HG03280 (cell line): Measurements from ENCODE around the gene FXYD4.
"Not testable (repeated sequence)": the region's sequence is repeated elsewhere in the genome, so short reads cannot be mapped to it uniquely, and the experiment has no call there.

ENCODE experiments used
- ATAC-seq: cut with Tn5 transposase; IDR thresholded peaks from one replicate; pipeline ENCODE4 v1.9.1; 2021; ENCODE audit warnings: mild to moderate bottlenecking, moderate library complexity; ENCODE audit not compliant: unreplicated experiment

Gene FXYD4

GRCh38 chr10:43415544-43415943, 44.1 kb downstream of the FXYD4 start:
- no peak for ATAC-seq

DNA sequence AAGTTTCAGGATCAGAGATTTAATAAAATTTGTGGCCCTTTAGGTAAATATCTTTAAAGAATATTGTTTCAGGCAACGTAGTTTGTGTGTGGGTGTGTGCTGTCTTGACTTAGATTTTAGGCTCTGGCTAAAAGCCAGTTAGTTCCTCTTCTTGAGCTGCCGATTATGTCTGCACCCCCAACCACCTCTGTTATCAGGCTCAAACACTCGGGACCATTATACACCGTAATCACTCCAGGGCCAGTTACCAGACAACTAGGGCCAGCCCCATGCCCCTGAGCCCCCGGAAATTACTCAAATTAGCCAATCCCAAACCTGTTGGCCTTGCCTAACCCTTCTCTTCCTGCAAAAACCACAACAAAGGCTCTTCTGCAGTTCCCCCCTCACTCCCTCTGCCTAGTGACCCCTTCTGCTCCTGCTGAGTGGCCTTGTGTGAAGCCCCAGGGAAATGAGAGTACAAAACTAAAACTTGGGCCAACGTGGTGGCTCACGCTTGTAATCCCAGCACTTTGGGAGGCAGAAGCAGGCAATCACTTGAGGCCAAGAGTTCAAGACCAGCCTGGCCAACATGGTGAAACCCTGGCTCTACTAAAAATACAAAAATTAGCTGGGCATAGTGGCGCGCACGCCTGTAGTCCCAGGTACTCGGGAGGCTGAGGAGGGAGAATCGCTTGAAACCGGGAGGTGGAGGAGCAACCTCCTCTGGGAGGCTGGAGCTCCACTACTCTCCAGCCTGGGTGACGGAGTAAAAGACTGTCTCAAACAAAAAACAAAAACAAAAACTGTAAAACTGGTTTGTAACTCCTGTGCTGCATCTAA, 46.7 kb downstream of the FXYD4 start:
- no peak for ATAC-seq

DNA sequence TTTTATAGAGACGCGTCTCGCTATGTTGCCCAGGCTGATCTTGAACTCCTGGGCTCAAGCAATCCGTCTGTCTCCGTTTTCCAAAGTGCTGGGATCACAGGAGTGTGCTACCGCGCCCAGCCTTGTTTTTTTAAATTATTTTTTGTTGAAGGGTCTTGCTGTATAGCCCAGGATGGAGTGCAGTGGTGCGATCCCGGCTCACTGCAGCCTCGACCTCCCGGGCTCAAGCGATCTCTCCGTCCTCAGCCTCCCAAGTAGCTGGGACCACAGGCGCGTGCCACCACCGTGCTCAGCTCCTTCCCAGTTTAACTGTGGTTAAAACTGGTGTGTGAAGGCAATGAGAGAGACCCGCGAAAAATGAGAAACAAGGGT, 48.5 kb downstream of the FXYD4 start:
- no peak for ATAC-seq

DNA sequence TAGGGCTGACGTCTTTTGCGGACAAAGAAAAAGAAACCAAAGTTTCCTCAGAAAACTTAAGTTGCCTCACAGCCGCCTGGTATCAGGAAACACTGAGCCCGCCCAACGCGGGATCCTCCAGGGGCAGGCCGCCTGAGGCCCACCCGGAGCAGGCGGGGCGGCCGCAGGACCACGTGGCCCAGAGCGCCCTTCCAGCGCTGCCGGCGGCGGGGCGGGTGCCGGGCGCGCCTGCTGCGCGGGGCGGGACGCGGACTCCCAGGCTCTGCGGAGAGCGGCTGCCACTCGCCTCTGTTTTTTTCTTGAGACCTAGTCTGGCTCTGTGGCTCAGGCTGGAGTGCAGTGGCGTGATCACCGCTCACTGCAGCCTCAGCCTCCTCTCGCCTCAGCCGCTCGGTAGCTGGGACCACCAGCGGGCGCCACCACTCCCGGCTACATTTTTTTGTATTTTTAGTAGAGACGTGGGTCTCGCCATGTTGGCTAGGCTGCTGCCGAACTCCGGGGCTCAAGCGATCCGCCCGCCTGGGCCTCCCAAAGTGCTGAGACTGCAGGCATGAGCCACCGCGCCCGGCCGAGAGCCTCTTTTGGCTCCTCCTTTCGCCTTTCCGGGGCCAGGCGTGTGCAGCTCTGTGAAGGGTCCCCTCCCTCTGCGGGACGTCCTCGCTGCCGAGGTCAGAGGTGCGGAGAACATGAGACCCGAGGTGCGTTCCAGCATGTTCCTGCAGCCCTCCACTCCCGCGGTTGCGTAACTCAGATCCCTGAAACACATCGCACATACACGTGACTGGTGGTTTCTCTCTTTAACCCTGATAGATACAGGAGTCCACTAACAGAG, 49.1 kb downstream of the FXYD4 start:
- ATAC-seq, result peak; percentile 80

DNA sequence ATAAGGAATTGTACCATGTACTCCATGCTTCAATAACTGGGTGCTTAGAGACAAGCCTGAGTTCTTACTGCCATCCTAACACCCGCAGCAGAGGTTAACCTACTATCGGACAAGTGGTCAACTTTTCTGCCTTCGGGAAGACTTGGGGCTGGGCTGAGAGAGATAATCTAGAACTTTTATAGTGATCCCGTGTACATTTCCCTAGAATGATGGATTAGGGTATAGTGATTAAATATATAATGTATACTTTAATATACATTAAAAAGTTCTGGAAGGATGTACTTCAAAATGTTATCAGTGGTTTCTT, 49.7 kb downstream of the FXYD4 start:
- ATAC-seq, result no peak

GRCh38 chr10:43421519-43421918, 50.1 kb downstream of the FXYD4 start:
- ATAC-seq, result no peak

DNA sequence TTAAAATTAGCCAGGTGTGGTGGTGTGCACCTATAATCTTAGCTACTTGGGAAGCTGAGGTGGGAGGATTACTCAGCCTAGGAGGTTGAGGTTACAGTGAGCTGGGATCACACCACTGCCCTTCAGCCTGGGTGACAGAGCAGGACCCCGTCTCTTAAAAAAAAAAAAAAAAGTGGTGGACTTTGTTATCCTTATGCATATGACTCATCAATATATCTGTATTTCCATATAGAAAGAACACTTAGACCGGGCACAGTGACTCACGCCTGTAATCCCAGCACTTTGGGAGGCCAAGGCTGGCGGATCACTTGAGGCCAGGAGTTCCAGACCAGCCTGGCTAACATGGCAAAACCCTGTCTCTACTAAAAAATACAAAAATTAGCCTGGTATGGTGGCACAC, 50.5 kb downstream of the FXYD4 start:
- not testable (repeated sequence) for ATAC-seq

GRCh38 chr10:43424416-43424815, 53.0 kb downstream of the FXYD4 start:
- no peak for ATAC-seq
